Vagina (tissue), 2 donors: ENCODE results near the gene SMAD1.

Experiments
- CTCF ChIP-seq, 3 experiments: fragments of 450-650 bp in 2 of 3; fragments of 200-600 bp in 1 of 3; sonication (generic) in 1 of 3; IDR thresholded peaks; one replicate each; pipeline ENCODE4 v1.5.1; 2017 to 2019; ENCODE audit warnings: antibody characterized with exemption in 3 of 3, mild to moderate bottlenecking in 2 of 3, moderate library complexity in 2 of 3
- POLR2A ChIP-seq, 2 donors: fragments of 450-650 bp; IDR thresholded peaks; one replicate each; pipeline ENCODE4 v1.6.1; 2017; ENCODE audit warnings: antibody characterized with exemption in 2 of 2, mild to moderate bottlenecking in 2 of 2, moderate library complexity in 2 of 2
- POLR2AphosphoS5 ChIP-seq, 2 donors: sonication (generic); formaldehyde crosslinking; IDR thresholded peaks; one replicate each; pipeline ENCODE4 v1.9.0; 2017; ENCODE audit warnings: antibody characterized with exemption in 2 of 2, mild to moderate bottlenecking in 2 of 2, low read depth in 1 of 2; ENCODE audit not compliant: insufficient read depth in 1 of 2

DNA sequence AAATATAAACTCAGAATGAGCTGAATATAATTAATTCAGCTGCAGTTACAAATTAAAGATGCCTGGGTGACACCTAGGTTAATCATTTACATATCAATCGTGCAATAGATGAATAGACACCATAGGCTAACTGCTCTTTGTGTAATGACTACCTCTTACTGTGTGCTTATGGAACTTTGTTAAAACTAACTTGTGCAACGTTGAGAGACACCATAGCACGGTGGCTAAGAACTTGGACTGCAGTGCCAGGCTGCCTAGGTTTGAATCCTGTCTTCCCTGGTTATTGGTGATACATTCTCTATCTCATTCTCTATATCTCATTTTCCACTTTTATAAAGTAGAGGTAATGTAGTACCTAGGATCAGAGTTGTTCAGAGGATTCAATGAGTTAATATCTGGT, 46.9 kb downstream of the SMAD1 start:
- TF ChIP-seq POLR2A (IDR thresholded peaks at IDR 0.05) = no peak
- no peak for TF ChIP-seq CTCF (IDR thresholded peaks at IDR 0.05)
- TF ChIP-seq POLR2AphosphoS5 (IDR thresholded peaks at IDR 0.05; ENCODE audit: insufficient read depth in 1 of 2, low read depth in 1 of 2) = no peak
